CD4-positive, alpha-beta T cell (primary cell): ENCODE measurements around the gene NETO1. TPM values are rescaled to one million over a fixed set of nuclear protein-coding genes. Genes with fewer than 3 reads are reported as not detected.

ENCODE experiments used
- ATAC-seq: fragments of 200-7000 bp; cut with Tn5 transposase; one replicate; pipeline ENCODE4 v1.10.0; 2022; ENCODE audit warnings: mild to moderate bottlenecking; ENCODE audit not compliant: poor library complexity
- CTCF ChIA-PET: fragments of 350-600 bp; sonication (Branson Sonifier 250); formaldehyde crosslinking; loops from one replicate; lab custom pipeline; 2021; ENCODE audit warnings: antibody characterized with exemption, inconsistent platforms; lab: Charles Lee
- POLR2A ChIA-PET: fragments of 350-600 bp; sonication (Branson Sonifier 250); formaldehyde crosslinking; loops from one replicate; lab custom pipeline; 2021; ENCODE audit warnings: antibody characterized with exemption, inconsistent platforms; lab: Charles Lee
- DNase-seq, 14 experiments: peaks; one replicate each; pipeline ENCODE4 v3.0.0-alpha.2; 2013 to 2020; ENCODE audit warnings: mixed read lengths in 2 of 14
- H3K27ac ChIP-seq, 2 donors: one replicate each; pipeline versions ENCODE4 v1.5.1 to v1.7.0; 2013; ENCODE audit warnings: low read length in 2 of 2, low read depth in 1 of 2, mild to moderate bottlenecking in 1 of 2
- H3K27me3 ChIP-seq, 2 experiments: 1 replicate in 1 of 2; 2 replicates in 1 of 2; pipeline versions ENCODE4 v1.6.1 to v1.7.0; 2013; ENCODE audit warnings: low read length in 2 of 2, control low read depth in 1 of 2, mild to moderate bottlenecking in 1 of 2, moderate library complexity in 1 of 2; ENCODE audit not compliant: insufficient read depth in 2 of 2, control insufficient read depth in 1 of 2
- H3K36me3 ChIP-seq: one replicate; pipeline ENCODE4 v1.6.1; 2013; ENCODE audit warnings: low read length, control low read depth; ENCODE audit not compliant: insufficient read depth
- H3K4me1 ChIP-seq: one replicate; pipeline ENCODE4 v1.6.1; 2013; ENCODE audit warnings: low read length, control low read depth; ENCODE audit not compliant: insufficient read depth
- H3K4me3 ChIP-seq: one replicate; pipeline ENCODE4 v1.5.1; 2013; ENCODE audit warnings: mild to moderate bottlenecking, low read length, moderate library complexity
- H3K9me3 ChIP-seq, 2 experiments: 1 replicate in 1 of 2; 2 replicates in 1 of 2; pipeline versions ENCODE4 v1.6.1 to v1.7.0; 2013; ENCODE audit warnings: low read length in 2 of 2, mild to moderate bottlenecking in 2 of 2, control low read depth in 1 of 2, moderate library complexity in 1 of 2; ENCODE audit not compliant: control insufficient read depth in 1 of 2, insufficient read depth in 1 of 2
- H3K27ac Mint-ChIP-seq: one replicate; pipeline ENCODE4 v1.8.0; 2020; ENCODE audit warnings: mixed read lengths
- H3K27me3 Mint-ChIP-seq: one replicate; pipeline ENCODE4 v1.8.0; 2021; ENCODE audit warnings: mixed read lengths
- H3K36me3 Mint-ChIP-seq: one replicate; pipeline ENCODE4 v1.8.0; 2021; ENCODE audit warnings: low read depth, mixed read lengths
- H3K4me1 Mint-ChIP-seq: one replicate; pipeline ENCODE4 v1.8.0; 2021; ENCODE audit warnings: low read depth, mixed read lengths
- H3K4me3 Mint-ChIP-seq: one replicate; pipeline ENCODE4 v1.8.0; 2020; ENCODE audit warnings: mild to moderate bottlenecking, mixed read lengths
- H3K9me3 Mint-ChIP-seq: one replicate; pipeline ENCODE4 v1.8.0; 2020; ENCODE audit warnings: mixed read lengths
- intact Hi-C, 2 experiments: fragments of 100-400 bp; cut with DNase I in 1 of 2; cut with micrococcal nuclease in 1 of 2; formaldehyde crosslinking; loops; one replicate each; pipeline versions ENCODE4 v1.15.1 to v1.9.0; 2023 to 2025; cut with DNase I, micrococcal nuclease
- total RNA-seq, 174 experiments: library from RNA in 2 of 174; stranded (reverse) in 2 of 174; gene quantifications; one replicate each; pipeline ENCODE4 v1.2.3 and lab custom pipeline; 2021 to 2026
- TF ChIP-seq, protein P1 (sequence below): fragments of 200-600 bp; IDR thresholded peaks from one replicate; pipeline ENCODE4 v1.8.0; 2022; ENCODE audit warnings: antibody characterized with exemption, mild to moderate bottlenecking

NETO1 gene
- total RNA-seq, 2 experiments from 2014 or later, result not detected

DNA sequence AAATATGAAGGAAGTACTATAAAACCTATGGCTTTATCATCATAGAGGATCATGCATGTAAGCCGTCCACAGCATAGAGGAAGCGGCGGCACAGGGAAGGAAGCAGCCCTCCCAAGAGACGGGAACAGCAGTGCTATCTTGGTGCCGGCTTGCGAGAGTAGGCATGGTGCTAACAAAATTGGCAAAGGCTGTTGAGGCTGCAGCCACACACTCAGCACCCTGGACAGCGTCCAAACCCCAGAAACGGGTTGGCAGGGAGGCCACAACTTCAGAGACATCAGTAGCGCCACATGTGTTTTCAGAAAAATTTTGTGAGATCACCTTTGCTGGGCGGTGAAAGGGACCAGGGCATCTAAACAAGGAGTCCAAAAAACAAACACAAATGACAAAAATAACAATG, 37.7 kb downstream of the NETO1 start:
- Histone ChIP-seq H3K4me3 (no peak overlapping the region), H3K4me1 (no peaks in the 10 kb centered on the region), H3K27ac (no peak overlapping the region), H3K27me3 (no peaks in the 10 kb centered on the region), H3K9me3 (peaks cover 0 to 7% of the 10 kb centered on the region in 2 experiments), H3K36me3 (no peaks in the 10 kb centered on the region)
- DNase-seq, result no peak
- intact Hi-C loops, result no loop called here
- Mint-ChIP-seq H3K9me3 (peaks cover 6% of the 10 kb centered on the region), H3K36me3 (no peaks in the 10 kb centered on the region), H3K4me3 (no peak overlapping the region), H3K27ac (no peak overlapping the region), H3K4me1 (no peaks in the 10 kb centered on the region), H3K27me3 (no peaks in the 10 kb centered on the region)
- ChIA-PET CTCF (no interaction called here), POLR2A (no interaction called here)
- ATAC-seq, result no peak
- TF ChIP-seq, protein P1, sequence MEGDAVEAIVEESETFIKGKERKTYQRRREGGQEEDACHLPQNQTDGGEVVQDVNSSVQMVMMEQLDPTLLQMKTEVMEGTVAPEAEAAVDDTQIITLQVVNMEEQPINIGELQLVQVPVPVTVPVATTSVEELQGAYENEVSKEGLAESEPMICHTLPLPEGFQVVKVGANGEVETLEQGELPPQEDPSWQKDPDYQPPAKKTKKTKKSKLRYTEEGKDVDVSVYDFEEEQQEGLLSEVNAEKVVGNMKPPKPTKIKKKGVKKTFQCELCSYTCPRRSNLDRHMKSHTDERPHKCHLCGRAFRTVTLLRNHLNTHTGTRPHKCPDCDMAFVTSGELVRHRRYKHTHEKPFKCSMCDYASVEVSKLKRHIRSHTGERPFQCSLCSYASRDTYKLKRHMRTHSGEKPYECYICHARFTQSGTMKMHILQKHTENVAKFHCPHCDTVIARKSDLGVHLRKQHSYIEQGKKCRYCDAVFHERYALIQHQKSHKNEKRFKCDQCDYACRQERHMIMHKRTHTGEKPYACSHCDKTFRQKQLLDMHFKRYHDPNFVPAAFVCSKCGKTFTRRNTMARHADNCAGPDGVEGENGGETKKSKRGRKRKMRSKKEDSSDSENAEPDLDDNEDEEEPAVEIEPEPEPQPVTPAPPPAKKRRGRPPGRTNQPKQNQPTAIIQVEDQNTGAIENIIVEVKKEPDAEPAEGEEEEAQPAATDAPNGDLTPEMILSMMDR, result no peak

DNA sequence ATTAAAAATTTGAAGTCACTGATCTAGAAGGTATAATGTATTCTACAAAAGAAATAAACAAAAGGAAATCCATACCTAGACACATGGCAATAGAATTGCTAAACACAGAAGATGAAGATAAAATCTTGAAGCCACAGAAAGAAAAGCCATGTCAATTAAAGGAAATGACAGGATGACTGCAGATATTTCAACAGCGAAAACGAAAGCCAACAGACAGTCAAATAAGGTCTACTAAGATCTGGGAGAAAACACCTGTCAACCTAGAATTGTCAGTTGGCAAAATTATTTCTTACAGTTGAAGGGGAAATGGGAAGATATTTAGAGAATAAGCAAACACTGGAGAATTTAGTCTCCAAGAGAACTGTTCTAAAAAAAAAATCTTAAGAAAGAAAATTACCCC, 39.2 kb downstream of the NETO1 start:
- no peak overlapping the region for H3K4me3 Mint-ChIP-seq
- no peak for DNase-seq
- no peaks in the 10 kb centered on the region for H3K4me1 ChIP-seq
- H3K36me3 ChIP-seq, result no peaks in the 10 kb centered on the region
- peaks cover 0 to 12% of the 10 kb centered on the region in 2 experiments for H3K9me3 ChIP-seq
- no peaks in the 10 kb centered on the region for H3K4me1 Mint-ChIP-seq
- H3K27me3 Mint-ChIP-seq, result no peaks in the 10 kb centered on the region
- no peak overlapping the region for H3K4me3 ChIP-seq
- no peak for ATAC-seq
- H3K9me3 Mint-ChIP-seq, result peaks cover 8% of the 10 kb centered on the region
- no peak overlapping the region for H3K27ac Mint-ChIP-seq
- intact Hi-C loops, result loop anchor here in 1 of 2 experiments (10.0 kb wide), 1 partner anchor 56 kb away; no protein-coding TSS in a partner anchor
- CTCF ChIA-PET, result no interaction called here
- POLR2A ChIA-PET, result no interaction called here
- no peak overlapping the region for H3K27ac ChIP-seq
- no peaks in the 10 kb centered on the region for H3K36me3 Mint-ChIP-seq
- no peaks in the 10 kb centered on the region for H3K27me3 ChIP-seq
- TF ChIP-seq, protein P1, result no peak

DNA sequence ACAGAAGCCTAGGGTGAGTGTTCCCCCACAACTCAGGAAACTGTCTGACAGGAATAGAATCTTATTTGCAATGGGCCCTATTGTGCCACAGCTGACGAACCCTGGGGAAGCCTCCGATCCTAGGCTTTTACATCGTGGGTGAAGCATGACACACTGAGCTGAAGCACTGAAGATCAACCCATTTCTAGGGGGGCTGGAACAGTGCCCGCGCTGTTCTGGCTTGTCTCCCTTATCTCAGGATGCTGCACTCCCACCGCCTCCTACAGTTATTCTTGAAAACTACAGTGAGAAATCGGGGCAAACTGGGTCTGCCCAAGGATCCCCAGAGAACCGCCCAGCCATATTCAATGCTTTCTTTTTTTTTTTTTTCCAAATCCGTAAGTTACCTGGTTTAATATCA, 41.1 kb downstream of the NETO1 start:
- DNase-seq (no peak), ATAC-seq (no peak)
- H3K36me3 Mint-ChIP-seq, result no peaks in the 10 kb centered on the region
- H3K4me1 Mint-ChIP-seq, result no peaks in the 10 kb centered on the region
- ChIA-PET CTCF (no interaction called here), POLR2A (no interaction called here)
- peaks cover 12% of the 10 kb centered on the region for H3K9me3 Mint-ChIP-seq
- no peak overlapping the region for H3K4me3 Mint-ChIP-seq
- Histone ChIP-seq H3K4me3 (no peak overlapping the region), H3K36me3 (no peaks in the 10 kb centered on the region), H3K4me1 (no peaks in the 10 kb centered on the region), H3K27me3 (no peaks in the 10 kb centered on the region), H3K9me3 (peaks cover 0 to 17% of the 10 kb centered on the region in 2 experiments), H3K27ac (no peak overlapping the region)
- TF ChIP-seq, protein P1, result no peak
- no peaks in the 10 kb centered on the region for H3K27me3 Mint-ChIP-seq
- intact Hi-C loops, result loop anchor here in 1 of 2 experiments (10.0 kb wide), 1 partner anchor 58 kb away; no protein-coding TSS in a partner anchor
- no peak overlapping the region for H3K27ac Mint-ChIP-seq
